ENCODE data around the gene TP53TG5.

DNA sequence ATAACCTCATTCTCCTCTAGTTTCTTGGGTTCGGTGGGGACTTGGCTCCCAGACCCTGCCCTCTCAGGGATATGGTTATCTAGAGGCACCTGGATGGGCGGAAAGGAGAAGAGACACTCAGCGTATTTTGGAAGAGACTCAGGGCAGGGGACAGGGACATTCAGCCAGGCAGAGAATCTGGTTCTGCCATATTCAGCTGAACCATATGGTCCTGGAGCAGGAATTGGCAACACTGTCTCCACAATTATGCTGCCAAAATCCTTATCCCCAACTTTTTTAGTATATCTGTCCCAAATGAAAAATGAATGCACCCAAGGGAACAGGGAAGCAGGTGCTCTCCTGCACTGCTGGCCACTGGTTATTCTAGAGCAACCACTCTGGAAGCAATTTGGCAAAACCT is 47.6 kb downstream of the TP53TG5 start:
- no peak for TF ChIP-seq POLR2A (IDR thresholded peaks at IDR 0.05)
- TF ChIP-seq, protein P1, sequence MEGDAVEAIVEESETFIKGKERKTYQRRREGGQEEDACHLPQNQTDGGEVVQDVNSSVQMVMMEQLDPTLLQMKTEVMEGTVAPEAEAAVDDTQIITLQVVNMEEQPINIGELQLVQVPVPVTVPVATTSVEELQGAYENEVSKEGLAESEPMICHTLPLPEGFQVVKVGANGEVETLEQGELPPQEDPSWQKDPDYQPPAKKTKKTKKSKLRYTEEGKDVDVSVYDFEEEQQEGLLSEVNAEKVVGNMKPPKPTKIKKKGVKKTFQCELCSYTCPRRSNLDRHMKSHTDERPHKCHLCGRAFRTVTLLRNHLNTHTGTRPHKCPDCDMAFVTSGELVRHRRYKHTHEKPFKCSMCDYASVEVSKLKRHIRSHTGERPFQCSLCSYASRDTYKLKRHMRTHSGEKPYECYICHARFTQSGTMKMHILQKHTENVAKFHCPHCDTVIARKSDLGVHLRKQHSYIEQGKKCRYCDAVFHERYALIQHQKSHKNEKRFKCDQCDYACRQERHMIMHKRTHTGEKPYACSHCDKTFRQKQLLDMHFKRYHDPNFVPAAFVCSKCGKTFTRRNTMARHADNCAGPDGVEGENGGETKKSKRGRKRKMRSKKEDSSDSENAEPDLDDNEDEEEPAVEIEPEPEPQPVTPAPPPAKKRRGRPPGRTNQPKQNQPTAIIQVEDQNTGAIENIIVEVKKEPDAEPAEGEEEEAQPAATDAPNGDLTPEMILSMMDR (IDR thresholded peaks at IDR 0.05): no peak

Data from lower leg skin (tissue), 3 donors.